C4-2B (cell line): ENCODE measurements around the gene UROS.

Experiments used
- H3K27ac ChIP-seq: fragments of 450-650 bp; 2 replicates; pipeline ENCODE4 v1.5.1; 2017
- ZFX ChIP-seq: fragments of 450-650 bp; IDR thresholded peaks from 2 replicates; pipeline ENCODE4 v1.6.1; 2017
- TF ChIP-seq, protein P1 (sequence below): fragments of 450-650 bp; conservative IDR thresholded peaks from 2 replicates; pipeline ENCODE4 v1.5.1; 2017; ENCODE audit warnings: mild to moderate bottlenecking

Gene UROS

GRCh38 chr10:125845617-125846016 lies 22.6 kb upstream of the UROS start:
- H3K27ac ChIP-seq: no peak overlapping the region
- TF ChIP-seq, protein P1, sequence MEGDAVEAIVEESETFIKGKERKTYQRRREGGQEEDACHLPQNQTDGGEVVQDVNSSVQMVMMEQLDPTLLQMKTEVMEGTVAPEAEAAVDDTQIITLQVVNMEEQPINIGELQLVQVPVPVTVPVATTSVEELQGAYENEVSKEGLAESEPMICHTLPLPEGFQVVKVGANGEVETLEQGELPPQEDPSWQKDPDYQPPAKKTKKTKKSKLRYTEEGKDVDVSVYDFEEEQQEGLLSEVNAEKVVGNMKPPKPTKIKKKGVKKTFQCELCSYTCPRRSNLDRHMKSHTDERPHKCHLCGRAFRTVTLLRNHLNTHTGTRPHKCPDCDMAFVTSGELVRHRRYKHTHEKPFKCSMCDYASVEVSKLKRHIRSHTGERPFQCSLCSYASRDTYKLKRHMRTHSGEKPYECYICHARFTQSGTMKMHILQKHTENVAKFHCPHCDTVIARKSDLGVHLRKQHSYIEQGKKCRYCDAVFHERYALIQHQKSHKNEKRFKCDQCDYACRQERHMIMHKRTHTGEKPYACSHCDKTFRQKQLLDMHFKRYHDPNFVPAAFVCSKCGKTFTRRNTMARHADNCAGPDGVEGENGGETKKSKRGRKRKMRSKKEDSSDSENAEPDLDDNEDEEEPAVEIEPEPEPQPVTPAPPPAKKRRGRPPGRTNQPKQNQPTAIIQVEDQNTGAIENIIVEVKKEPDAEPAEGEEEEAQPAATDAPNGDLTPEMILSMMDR: no peak
- TF ChIP-seq ZFX: no peak

DNA sequence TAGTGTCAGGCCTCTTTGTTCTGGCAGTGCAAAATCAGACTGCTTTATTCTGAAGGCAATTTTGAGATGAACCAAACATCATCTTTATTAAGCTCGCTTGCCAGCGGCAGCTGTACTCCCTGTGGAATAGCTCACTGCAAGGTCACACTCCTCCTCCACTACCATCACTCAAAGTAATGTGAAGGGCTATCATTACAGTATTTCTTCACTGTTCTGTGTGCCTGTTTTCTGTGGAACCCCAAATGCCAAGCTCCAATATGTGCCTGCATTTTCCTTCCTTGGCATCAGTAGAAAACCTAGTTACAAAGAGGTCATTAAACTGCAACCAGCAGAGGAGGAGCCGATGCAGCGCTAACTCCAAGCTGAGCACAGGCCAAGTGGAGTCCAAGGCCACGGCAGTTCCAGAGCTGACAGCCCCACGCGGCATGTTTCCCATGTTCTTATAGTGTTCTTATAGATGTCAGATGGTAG lies 21.7 kb upstream of the UROS start:
- TF ChIP-seq ZFX: no peak
- TF ChIP-seq, protein P1: no peak
- no peak overlapping the region for H3K27ac ChIP-seq

- no peak for TF ChIP-seq ZFX
- TF ChIP-seq, protein P1: no peak
- H3K27ac ChIP-seq: no peak overlapping the region
Measured at GRCh38 chr10:125843603-125844329, 20.7 kb upstream of the UROS start.

- peak overlapping the region; percentile 28; the same call in 1 of the 2 replicates for H3K27ac ChIP-seq
- TF ChIP-seq ZFX: no peak
- TF ChIP-seq, protein P1: no peak
Measured at GRCh38 chr10:125840955-125841354, 17.9 kb upstream of the UROS start.

GRCh38 chr10:125840406-125840805 lies 17.3 kb upstream of the UROS start:
- TF ChIP-seq, protein P1: no peak
- TF ChIP-seq ZFX: no peak
- peak overlapping the region; percentile 28 for H3K27ac ChIP-seq

GRCh38 chr10:125838802-125839575 lies 15.9 kb upstream of the UROS start:
- no peak overlapping the region for H3K27ac ChIP-seq
- TF ChIP-seq ZFX: no peak
- TF ChIP-seq, protein P1: no peak

- TF ChIP-seq ZFX: no peak
- TF ChIP-seq, protein P1: peak; percentile 36
- H3K27ac ChIP-seq: peak overlapping the region; percentile 50; the same call in 1 of the 2 replicates
Measured at GRCh38 chr10:125836746-125837145, 13.7 kb upstream of the UROS start.
